GM19035 (cell line): ENCODE measurements around the gene ZNF385D.

Experiments
- ATAC-seq: cut with Tn5 transposase; IDR thresholded peaks from one replicate; pipeline ENCODE4 v1.9.1; 2021; ENCODE audit not compliant: unreplicated experiment

Gene ZNF385D, protein sequence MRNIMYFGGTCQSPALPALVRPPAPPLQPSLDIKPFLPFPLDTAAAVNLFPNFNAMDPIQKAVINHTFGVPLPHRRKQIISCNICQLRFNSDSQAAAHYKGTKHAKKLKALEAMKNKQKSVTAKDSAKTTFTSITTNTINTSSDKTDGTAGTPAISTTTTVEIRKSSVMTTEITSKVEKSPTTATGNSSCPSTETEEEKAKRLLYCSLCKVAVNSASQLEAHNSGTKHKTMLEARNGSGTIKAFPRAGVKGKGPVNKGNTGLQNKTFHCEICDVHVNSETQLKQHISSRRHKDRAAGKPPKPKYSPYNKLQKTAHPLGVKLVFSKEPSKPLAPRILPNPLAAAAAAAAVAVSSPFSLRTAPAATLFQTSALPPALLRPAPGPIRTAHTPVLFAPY

DNA sequence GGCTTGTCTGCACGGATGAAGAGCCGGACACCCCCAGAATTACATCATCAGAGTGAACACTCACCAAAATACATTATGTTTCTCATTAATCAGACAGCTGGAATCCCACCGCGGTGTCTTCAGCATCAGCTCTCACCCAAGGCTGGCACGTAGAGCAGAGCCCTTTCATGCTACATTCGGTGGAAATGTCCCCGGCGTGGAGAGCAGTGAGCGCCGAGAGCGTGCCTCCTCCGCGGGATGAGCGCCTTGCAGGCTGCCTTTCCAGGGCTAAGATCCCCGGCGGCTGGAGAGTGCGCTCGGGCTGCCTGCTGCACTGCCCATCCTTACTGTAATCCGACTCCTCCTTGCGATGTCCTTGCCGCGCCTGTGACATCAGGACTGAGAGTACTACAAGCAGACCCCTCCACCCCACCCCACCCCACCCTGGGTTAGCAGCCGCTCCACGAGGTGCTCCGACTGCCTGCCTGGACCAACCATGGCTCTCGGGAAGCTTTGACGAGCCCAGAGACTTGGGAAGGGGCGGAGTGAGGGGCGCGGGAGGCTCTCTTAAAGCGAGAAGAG lies at the start of gene ZNF385D:
TSS of gene ZNF385D (minus strand) at position 380 of the 561 bp plus-strand sequence. CDS start at position 86, 294 bp downstream.
- ATAC-seq, result no peak

DNA sequence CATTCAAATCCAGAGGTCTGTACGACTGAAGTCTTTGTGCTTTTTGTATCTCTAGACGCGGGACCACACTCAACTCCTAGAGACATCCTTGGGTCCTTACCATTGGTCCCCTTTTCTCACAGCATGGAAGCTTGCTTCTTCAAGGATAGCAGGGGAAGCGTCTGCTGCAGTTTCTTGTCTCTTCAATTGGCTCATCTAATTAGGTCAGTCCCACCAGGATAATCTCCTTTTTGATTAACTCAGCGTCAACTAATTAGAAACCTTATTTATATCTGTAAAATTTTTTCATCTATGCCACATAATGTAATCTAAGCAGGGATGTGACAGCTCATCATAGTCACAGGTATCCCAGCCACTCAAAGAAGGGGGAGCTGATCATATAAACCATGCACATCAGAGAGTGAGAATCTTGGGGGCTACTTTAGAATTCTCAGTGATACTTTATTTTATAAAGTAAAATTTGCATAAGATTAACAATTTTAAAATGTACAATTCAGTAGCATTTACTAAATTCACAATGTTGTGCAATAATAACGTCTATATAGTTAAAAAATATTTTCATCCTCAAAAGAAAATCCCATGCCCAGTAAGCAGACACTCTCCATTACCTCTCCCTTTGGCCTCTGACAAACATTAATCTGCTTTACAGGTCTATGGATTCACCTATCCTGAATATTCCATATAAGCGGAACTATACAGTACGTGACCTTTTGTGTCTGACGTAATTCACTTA lies 47.5 kb upstream of the ZNF385D start:
- ATAC-seq, result no peak

GRCh38 chr3:21795921-21796320 lies 44.9 kb upstream of the ZNF385D start:
- ATAC-seq, result no peak

- ATAC-seq, result no peak
These were observed 44.3 kb upstream of the ZNF385D start for GRCh38 chr3:21795152-21795837.

GRCh38 chr3:21794291-21794690 lies 43.3 kb upstream of the ZNF385D start:
- no peak for ATAC-seq

- no peak for ATAC-seq
These were observed 41.2 kb upstream of the ZNF385D start for GRCh38 chr3:21792176-21792575.

DNA sequence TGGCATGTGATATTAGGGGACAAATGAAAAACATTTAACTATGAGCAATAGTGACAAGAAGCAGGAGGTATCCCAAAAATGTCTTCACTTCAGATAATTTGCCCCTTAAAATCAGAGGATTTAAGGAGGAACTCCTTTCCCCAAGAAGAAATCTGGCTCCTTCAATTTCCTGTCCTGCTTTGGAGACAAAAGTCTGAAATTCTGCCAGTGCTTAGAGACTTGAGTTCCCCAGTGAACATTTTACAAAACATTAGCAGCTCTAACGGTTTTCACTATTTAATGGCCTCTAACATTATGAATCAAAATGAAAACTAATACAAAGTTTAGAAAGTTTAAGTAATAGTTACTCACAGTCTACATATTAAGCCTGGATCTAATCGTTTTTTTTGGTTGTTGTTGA lies 40.3 kb upstream of the ZNF385D start:
- ATAC-seq, result no peak

DNA sequence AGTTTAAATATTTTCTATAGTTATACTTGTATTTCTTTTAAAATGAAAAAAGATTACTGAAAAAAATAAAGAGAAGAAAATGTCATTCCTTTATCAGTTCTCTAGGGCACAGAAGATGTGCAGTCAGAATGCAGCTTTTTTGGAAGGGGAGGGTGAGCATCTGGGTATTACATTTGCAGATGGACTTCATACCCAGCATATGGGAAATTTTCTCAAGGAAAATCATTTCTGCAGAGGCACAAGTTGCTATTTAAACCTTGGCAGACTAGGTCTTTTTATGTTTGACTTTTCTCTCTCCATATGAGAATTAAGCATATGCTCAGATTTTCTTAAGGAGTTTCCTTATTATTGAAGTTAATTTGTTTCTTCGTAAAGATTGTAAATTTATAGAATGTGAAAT lies 39.5 kb upstream of the ZNF385D start:
- no peak for ATAC-seq

DNA sequence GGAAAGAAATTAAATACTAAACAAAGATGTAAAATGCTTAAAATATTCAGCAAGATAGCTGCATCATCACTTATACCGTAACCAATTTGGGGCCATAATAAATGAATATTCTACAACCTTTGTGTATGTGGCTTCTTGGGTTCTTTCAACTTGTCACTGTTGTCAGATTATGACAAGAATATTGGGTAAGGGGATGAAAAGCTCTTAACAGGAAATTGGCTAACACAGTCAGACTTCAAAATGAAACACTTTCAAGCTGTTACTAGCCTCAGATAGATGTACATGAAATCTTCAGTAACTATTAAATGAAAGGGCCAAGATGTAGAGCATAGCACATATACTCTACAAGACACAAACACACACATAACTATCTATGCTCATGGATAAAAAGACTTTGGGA lies 38.7 kb upstream of the ZNF385D start:
- no peak for ATAC-seq

DNA sequence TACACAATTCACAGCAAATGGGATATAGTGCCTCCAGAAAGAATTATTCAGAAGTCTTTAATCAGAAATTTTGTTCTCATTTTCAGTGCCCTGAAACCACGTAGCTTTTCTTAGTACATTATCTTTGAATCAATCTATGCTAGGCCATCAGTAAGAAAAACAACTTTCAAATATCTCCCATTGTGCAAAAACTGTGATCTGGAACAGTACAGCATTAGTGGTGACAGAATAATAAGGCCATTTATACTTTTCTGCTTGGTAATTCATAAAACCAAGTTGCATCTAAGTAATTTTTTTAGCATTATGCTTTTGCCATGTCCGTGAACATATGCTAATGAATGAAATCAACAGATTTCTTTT lies 35.4 kb upstream of the ZNF385D start:
- ATAC-seq, result no peak

GRCh38 chr3:21785765-21786437 lies 34.9 kb upstream of the ZNF385D start:
- no peak for ATAC-seq

- ATAC-seq, result no peak
These were observed 32.8 kb upstream of the ZNF385D start for GRCh38 chr3:21783839-21784238.

DNA sequence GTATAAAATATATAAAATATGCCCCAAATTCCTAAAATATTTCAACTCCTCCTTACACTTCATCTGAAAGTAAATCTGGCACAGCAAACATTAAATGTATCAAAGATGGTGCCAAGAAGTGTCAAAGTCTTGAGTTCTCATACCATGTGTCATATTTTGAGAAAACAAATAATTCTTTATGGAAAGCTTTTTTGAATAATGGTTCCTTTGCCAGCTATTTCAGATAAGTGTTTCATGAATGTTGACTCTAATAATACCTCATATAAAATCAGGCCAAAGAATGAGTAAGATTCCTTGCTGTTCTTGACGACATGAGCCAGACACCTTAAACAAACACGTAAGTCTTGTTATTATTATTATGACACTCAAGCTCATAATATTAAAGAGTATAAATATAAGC lies 30.3 kb upstream of the ZNF385D start:
- ATAC-seq, result no peak

- ATAC-seq, result no peak
These were observed 28.9 kb upstream of the ZNF385D start for GRCh38 chr3:21779909-21780308.

DNA sequence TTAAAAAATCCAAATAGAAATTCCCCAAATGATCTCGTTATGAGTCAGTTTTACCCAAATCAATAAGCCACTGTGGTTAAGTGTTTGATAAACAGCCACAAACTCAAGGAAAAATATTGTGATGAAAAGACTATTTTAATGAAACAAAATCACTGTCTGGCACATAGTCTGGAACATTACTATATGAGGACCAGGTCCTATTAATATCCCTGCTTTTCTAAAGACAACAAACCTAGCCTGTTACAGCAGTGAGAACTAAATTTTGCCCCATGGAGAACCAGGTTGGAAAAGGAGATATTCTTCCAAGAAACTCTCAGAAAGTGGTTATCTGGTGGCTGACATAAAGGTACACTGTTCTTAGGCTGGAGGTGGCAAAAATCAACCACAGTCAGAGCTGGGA lies 27.7 kb upstream of the ZNF385D start:
- no peak for ATAC-seq

- no peak for ATAC-seq
These were observed 26.8 kb upstream of the ZNF385D start for GRCh38 chr3:21777821-21778220.

DNA sequence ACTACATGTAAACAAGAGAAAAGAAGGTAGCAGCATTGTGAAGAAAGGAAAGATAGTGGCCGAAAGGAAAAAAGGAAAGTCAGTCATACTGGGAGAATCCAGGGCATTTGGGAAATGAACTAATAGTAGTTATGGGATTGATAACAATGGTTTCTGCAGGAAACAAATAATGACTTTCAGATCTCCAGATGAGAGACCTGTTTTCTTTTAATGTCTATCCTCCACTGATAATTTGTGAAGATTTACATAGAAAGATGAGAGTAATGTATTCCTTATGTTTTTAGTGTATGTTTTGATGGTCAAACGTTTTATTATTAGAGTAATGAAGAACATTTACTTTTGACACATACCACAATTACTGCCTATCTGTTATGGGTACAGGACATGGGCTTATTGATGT lies 15.0 kb upstream of the ZNF385D start:
- no peak for ATAC-seq

DNA sequence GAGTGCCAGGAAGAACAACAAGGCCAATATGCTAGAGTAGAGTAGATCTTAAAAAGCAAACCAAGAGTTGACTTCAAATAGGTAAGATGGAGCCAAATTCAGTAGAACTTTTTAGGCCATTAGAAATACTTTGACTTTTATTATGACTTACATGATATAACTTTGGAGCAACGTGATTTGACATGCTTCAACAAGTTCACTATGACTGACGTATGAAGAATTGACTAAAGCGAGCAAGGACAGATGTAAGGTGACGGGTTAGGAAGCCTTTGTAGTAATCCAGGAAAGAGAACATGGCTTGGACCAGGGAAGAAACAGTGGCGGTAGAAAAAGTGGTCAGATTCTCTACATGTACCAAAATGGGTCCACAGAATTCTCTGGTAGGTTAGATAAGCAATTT lies 4.9 kb upstream of the ZNF385D start:
- ATAC-seq, result no peak

DNA sequence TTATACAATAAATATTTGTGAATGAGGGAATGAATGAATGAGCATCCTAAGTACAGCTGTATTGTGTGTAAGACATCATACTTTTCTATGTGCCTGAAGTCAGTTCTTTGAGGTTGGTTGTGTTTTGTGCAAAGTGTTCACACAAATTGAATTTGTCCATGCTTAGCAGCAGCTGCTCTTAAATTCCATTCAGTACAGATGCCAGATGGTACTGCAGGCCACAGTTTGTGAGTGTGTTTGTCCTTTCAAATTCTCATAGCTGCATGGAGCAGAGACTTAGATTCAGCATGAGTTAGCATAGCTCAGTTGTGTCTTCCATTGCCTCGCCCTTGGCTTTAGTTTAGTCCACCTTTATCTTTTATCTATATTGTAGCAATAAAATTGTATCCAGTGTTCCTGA lies 3.8 kb upstream of the ZNF385D start:
- ATAC-seq, result no peak

- peak; percentile 47 for ATAC-seq
These were observed 1.8 kb upstream of the ZNF385D start for GRCh38 chr3:21752749-21753347.

- ATAC-seq, result no peak
These were observed 876 bp upstream of the ZNF385D start for GRCh38 chr3:21751886-21752285.
